Measurements from ENCODE around the gene DEDD.

Gene DEDD

GRCh38 chr1:161132410-161133219, at the start of gene DEDD:
Gene DEDD, minus strand, starts transcription at chr1:161132667. Its CDS starts 8,205 bp downstream, at chr1:161124462.
- peak; percentile 95 for DNase-seq

GRCh38 chr1:161182214-161182613, 49.7 kb upstream of the DEDD start:
- peak; percentile 74 for DNase-seq

- no peak for DNase-seq
Measured at GRCh38 chr1:161180639-161181038, 48.2 kb upstream of the DEDD start.

- DNase-seq, result no peak
Measured at GRCh38 chr1:161179698-161180097, 47.2 kb upstream of the DEDD start.

GRCh38 chr1:161177936-161178244, 45.4 kb upstream of the DEDD start:
- no peak for DNase-seq

GRCh38 chr1:161177112-161177935, 44.9 kb upstream of the DEDD start, which contains the start of gene B4GALT3:
Gene B4GALT3, minus strand, starts transcription at chr1:161177507. Its CDS starts 1,447 bp downstream, at chr1:161176060.
- DNase-seq, result peak; percentile 93

GRCh38 chr1:161176468-161177111, 44.1 kb upstream of the DEDD start:
- no peak for DNase-seq

GRCh38 chr1:161175771-161176453, 43.4 kb upstream of the DEDD start:
- DNase-seq, result no peak

GRCh38 chr1:161174911-161175310, 42.4 kb upstream of the DEDD start:
- DNase-seq, result no peak

- no peak for DNase-seq
Measured at GRCh38 chr1:161173711-161174110, 41.2 kb upstream of the DEDD start.

GRCh38 chr1:161172776-161173376, 40.4 kb upstream of the DEDD start:
- DNase-seq, result no peak

- no peak for DNase-seq
Measured at GRCh38 chr1:161172349-161172748, 39.9 kb upstream of the DEDD start.

GRCh38 chr1:161171696-161172095, 39.2 kb upstream of the DEDD start:
- DNase-seq, result no peak

GRCh38 chr1:161171191-161171590, 38.7 kb upstream of the DEDD start:
- no peak for DNase-seq

GRCh38 chr1:161168906-161169305, 36.4 kb upstream of the DEDD start:
- no peak for DNase-seq

GRCh38 chr1:161166669-161167548, 34.4 kb upstream of the DEDD start:
- DNase-seq, result no peak

- peak; percentile 94 for DNase-seq
Measured at GRCh38 chr1:161165742-161166668, 33.5 kb upstream of the DEDD start, which contains the start of gene PPOX. Gene PPOX, plus strand, starts transcription at chr1:161166426. Its CDS starts 422 bp downstream, at chr1:161166848.

- no peak for DNase-seq
Measured at GRCh38 chr1:161164901-161165610, 32.6 kb upstream of the DEDD start.

- DNase-seq, result no peak
Measured at GRCh38 chr1:161163793-161164192, 31.3 kb upstream of the DEDD start.

All from stimulated activated CD4-positive, alpha-beta T cell treated with anti-CD3 and anti-CD28 coated beads, Interleukin-1b, Interleukin-23, amount 100 ng/mL, for 48 hours (primary cell).